ENCODE measurements around the gene SYT9. TPM values are rescaled to one million over a fixed set of nuclear protein-coding genes. Genes with fewer than 3 reads are reported as not detected.

Gene SYT9
- total and polyA plus RNA-seq, 9 of the 15 experiments (the other 6 are each of a cell fraction or from before 2014, with no cell fraction given): 0.01 TPM; not detected in 8

DNA sequence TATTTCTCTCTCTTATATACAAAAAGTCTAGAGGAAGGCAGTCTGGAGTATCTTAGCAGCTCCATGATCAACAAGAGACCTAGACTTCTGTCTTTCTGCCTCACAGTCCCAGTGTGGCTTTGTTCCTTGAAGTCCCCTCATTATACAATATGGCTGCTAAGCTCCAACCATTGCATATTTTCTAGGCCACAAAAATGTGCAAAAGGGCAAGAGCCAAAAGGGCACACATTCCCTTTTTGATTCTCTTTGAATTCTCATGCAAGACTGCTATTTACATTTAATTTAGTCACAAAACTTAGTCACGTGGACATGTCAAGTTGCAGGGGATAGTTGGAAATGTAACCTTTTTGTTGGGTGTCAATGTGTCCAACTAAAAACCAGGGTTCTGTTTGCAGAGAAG lies 169.4 kb downstream of the SYT9 start:
- Histone ChIP-seq H3K9ac (ENCODE audit: insufficient read depth in 1 of 2, low read depth in 2 of 2, low read length in 2 of 2) (no peak overlapping the region), H3K4me3 (no peak overlapping the region), H3K79me2 (ENCODE audit: control insufficient read depth, insufficient read depth, low read length) (no peaks in the 10 kb centered on the region), H3K4me2 (ENCODE audit: insufficient read depth, low read length) (no peak overlapping the region), H3K4me1 (replicated peaks in 1 of 2; ENCODE audit: control insufficient read depth in 2 of 2, insufficient read depth in 2 of 2, low read length in 2 of 2) (no peaks in the 10 kb centered on the region), H3K27ac (ENCODE audit: extremely low read depth, low read depth, low read length) (no peak overlapping the region), H2AFZ (ENCODE audit: low read depth, low read length) (no peak overlapping the region), H3K27me3 (ENCODE audit: control insufficient read depth in 2 of 2, insufficient read depth in 2 of 2, low read length in 2 of 2) (no peaks in the 10 kb centered on the region), H3K36me3 (ENCODE audit: control insufficient read depth, insufficient read depth, low read length) (no peaks in the 10 kb centered on the region), H3K9me1 (ENCODE audit: control insufficient read depth, insufficient read depth, low read length) (no peaks in the 10 kb centered on the region), H4K20me1 (replicated peaks; ENCODE audit: control insufficient read depth, insufficient read depth, low read length) (no peaks in the 10 kb centered on the region), H3K9me3 (replicated peaks; ENCODE audit: control insufficient read depth, insufficient read depth, low read depth, low read length) (no peaks in the 10 kb centered on the region)
- DNase-seq (ENCODE audit: extremely low read depth in 1 of 4, low spot score in 3 of 4) (no peak), FAIRE-seq (no peak), ATAC-seq (no peak)
- whole genome bisulfite sequencing (ENCODE audit: insufficient coverage, low coverage, missing lambda C conversion rate): 0% methylated on average over 1 of the region's 1 CpG
- intact Hi-C loops (cut with micrococcal nuclease): no loop called here
- ChIA-PET POLR2A (no interaction called here), CTCF (ENCODE audit: low intra/inter-chr PET ratio) (no interaction called here)
- no peak for TF ChIP-seq PPARD (CRISPR knock-in tag; IDR thresholded peaks at IDR 0.05)
- no peak for TF ChIP-seq ZBTB8A (IDR thresholded peaks at IDR 0.05; ENCODE audit: partially characterized antibody)
- no peak for TF ChIP-seq LEF1 (IDR thresholded peaks at IDR 0.05)
- TF ChIP-seq MTF1 (CRISPR knock-in tag; IDR thresholded peaks at IDR 0.05; ENCODE audit: borderline replicate concordance): no peak
- no peak for TF ChIP-seq MAFG (tag; conservative IDR thresholded peaks at IDR 0.05)
- TF ChIP-seq ZBTB7A (IDR thresholded peaks at IDR 0.05; ENCODE audit: borderline replicate concordance, control insufficient read depth, low read depth, low read length): no peak
- TF ChIP-seq KDM2B (CRISPR knock-in tag; IDR thresholded peaks at IDR 0.05): no peak
- TF ChIP-seq COPS2 (conservative IDR thresholded peaks at IDR 0.05): no peak
- no peak for TF ChIP-seq ELF1 (tag; IDR thresholded peaks at IDR 0.05)
- no peak for TF ChIP-seq SMARCB1 (IDR thresholded peaks at IDR 0.05; ENCODE audit: insufficient read length, low read depth)
- no peak for TF ChIP-seq EZH2 (IDR thresholded peaks at IDR 0.05; ENCODE audit: borderline replicate concordance, low read depth, low read length)
- TF ChIP-seq PKNOX1 (IDR thresholded peaks at IDR 0.05): no peak
- TF ChIP-seq, protein P1, sequence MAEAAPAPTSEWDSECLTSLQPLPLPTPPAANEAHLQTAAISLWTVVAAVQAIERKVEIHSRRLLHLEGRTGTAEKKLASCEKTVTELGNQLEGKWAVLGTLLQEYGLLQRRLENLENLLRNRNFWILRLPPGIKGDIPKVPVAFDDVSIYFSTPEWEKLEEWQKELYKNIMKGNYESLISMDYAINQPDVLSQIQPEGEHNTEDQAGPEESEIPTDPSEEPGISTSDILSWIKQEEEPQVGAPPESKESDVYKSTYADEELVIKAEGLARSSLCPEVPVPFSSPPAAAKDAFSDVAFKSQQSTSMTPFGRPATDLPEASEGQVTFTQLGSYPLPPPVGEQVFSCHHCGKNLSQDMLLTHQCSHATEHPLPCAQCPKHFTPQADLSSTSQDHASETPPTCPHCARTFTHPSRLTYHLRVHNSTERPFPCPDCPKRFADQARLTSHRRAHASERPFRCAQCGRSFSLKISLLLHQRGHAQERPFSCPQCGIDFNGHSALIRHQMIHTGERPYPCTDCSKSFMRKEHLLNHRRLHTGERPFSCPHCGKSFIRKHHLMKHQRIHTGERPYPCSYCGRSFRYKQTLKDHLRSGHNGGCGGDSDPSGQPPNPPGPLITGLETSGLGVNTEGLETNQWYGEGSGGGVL (CRISPR knock-in tag; IDR thresholded peaks at IDR 0.05): no peak
- no peak for TF ChIP-seq ELF2 (CRISPR knock-in tag; IDR thresholded peaks at IDR 0.05)
- TF ChIP-seq, protein P2, sequence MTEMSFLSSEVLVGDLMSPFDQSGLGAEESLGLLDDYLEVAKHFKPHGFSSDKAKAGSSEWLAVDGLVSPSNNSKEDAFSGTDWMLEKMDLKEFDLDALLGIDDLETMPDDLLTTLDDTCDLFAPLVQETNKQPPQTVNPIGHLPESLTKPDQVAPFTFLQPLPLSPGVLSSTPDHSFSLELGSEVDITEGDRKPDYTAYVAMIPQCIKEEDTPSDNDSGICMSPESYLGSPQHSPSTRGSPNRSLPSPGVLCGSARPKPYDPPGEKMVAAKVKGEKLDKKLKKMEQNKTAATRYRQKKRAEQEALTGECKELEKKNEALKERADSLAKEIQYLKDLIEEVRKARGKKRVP (CRISPR knock-in tag; IDR thresholded peaks at IDR 0.05): no peak
- BruUV-seq (replicated peaks): no TSS peak
- in situ Hi-C loops (cut with MboI): no loop called here
